Measurements from ENCODE around the gene MAST4. TPM values are rescaled to one million over a fixed set of nuclear protein-coding genes. Genes with fewer than 3 reads are reported as not detected.
A peak's percentile ranks its signal among the peaks of the same experiment; 100 is the strongest.

Gene MAST4
- total and polyA plus RNA-seq, 2 donors from 2014 or later: 27.3 to 31.4 TPM

DNA sequence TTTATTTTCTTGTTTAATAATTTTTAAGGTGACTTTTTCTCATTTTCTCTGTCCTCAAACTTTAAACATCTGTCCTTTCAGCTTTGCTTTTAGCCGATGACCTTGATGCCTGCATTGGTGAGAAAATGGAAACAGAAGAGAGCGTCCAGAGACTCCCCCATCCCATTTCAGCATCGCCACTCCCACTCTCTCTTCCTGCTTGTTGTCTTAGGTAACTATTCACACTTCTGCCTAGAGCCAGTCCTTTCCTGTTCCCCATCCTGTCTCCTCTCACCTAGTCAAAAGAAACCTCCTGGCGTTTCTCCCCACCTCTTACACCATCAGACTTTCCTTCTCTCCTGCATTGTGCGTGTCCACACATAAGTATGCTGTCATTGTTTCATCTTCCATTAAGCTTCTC is 124.6 kb downstream of the MAST4 start:
- H3K4me3 ChIP-seq (ENCODE audit: low read length in 3 of 3): no peak overlapping the region
- no peaks in the 10 kb centered on the region for H3K9me3 ChIP-seq (ENCODE audit: control insufficient read depth in 2 of 3, insufficient read depth in 1 of 3, low read length in 3 of 3)
- H3K27me3 ChIP-seq (ENCODE audit: control insufficient read depth, insufficient read depth, low read length): no peaks in the 10 kb centered on the region
- intact Hi-C loops (cut with DNase I): no loop called here
- peaks cover 0 to 5% (median 0%) of the 10 kb centered on the region in 3 donors for H3K36me3 ChIP-seq (ENCODE audit: control insufficient read depth in 2 of 3, insufficient read depth in 3 of 3, low read length in 3 of 3)
- DNase-seq (peak in 2 of 5 donors; percentile 44 to 48), FAIRE-seq (no peak)
- H3K4me1 ChIP-seq (ENCODE audit: control insufficient read depth in 2 of 3, insufficient read depth in 2 of 3, low read depth in 1 of 3, low read length in 3 of 3): peaks cover 0 to 2% (median 0%) of the 10 kb centered on the region in 3 donors
- no peak overlapping the region for H3K27ac ChIP-seq (ENCODE audit: low read depth in 2 of 2, low read length in 2 of 2)
- no peak overlapping the region for H3K9ac ChIP-seq (ENCODE audit: low read length in 3 of 3)
- TF ChIP-seq, protein P1, sequence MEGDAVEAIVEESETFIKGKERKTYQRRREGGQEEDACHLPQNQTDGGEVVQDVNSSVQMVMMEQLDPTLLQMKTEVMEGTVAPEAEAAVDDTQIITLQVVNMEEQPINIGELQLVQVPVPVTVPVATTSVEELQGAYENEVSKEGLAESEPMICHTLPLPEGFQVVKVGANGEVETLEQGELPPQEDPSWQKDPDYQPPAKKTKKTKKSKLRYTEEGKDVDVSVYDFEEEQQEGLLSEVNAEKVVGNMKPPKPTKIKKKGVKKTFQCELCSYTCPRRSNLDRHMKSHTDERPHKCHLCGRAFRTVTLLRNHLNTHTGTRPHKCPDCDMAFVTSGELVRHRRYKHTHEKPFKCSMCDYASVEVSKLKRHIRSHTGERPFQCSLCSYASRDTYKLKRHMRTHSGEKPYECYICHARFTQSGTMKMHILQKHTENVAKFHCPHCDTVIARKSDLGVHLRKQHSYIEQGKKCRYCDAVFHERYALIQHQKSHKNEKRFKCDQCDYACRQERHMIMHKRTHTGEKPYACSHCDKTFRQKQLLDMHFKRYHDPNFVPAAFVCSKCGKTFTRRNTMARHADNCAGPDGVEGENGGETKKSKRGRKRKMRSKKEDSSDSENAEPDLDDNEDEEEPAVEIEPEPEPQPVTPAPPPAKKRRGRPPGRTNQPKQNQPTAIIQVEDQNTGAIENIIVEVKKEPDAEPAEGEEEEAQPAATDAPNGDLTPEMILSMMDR (IDR thresholded peaks at IDR 0.05; ENCODE audit: borderline replicate concordance, extremely low read depth, insufficient read depth): no peak

DNA sequence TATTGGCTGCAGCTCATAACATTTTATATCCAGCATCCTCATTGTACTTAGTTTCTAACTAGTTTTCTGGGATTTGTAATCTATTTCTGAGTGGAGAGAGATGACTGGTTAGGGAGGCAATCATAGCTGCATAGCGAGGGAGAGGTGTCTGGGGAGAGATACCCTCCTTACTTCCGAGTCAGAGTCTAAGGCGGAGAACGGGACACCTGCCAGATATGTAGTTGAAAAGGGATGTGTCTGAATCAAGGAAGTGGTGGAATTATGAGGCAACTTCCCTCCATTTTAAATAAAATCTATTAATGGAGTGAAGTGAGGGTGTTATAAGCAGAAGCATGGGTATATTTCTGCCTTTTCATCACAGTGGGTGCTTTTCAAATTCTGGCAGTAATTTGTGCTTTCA is 126.5 kb downstream of the MAST4 start:
- H3K36me3 ChIP-seq (ENCODE audit: control insufficient read depth in 2 of 3, insufficient read depth in 3 of 3, low read length in 3 of 3): peaks cover 0 to 5% (median 0%) of the 10 kb centered on the region in 3 donors
- TF ChIP-seq, protein P1 (IDR thresholded peaks at IDR 0.05; ENCODE audit: borderline replicate concordance, extremely low read depth, insufficient read depth): no peak
- H3K27ac ChIP-seq (ENCODE audit: low read depth in 2 of 2, low read length in 2 of 2): no peak overlapping the region
- H3K9me3 ChIP-seq (ENCODE audit: control insufficient read depth in 2 of 3, insufficient read depth in 1 of 3, low read length in 3 of 3): no peaks in the 10 kb centered on the region
- DNase-seq (no peak), FAIRE-seq (no peak)
- no peak overlapping the region for H3K4me3 ChIP-seq (ENCODE audit: low read length in 3 of 3)
- H3K27me3 ChIP-seq (ENCODE audit: control insufficient read depth, insufficient read depth, low read length): no peaks in the 10 kb centered on the region
- no peak overlapping the region for H3K9ac ChIP-seq (ENCODE audit: low read length in 3 of 3)
- intact Hi-C loops (cut with DNase I): no loop called here
- peaks cover 0 to 2% (median 0%) of the 10 kb centered on the region in 3 donors for H3K4me1 ChIP-seq (ENCODE audit: control insufficient read depth in 2 of 3, insufficient read depth in 2 of 3, low read depth in 1 of 3, low read length in 3 of 3)

DNA sequence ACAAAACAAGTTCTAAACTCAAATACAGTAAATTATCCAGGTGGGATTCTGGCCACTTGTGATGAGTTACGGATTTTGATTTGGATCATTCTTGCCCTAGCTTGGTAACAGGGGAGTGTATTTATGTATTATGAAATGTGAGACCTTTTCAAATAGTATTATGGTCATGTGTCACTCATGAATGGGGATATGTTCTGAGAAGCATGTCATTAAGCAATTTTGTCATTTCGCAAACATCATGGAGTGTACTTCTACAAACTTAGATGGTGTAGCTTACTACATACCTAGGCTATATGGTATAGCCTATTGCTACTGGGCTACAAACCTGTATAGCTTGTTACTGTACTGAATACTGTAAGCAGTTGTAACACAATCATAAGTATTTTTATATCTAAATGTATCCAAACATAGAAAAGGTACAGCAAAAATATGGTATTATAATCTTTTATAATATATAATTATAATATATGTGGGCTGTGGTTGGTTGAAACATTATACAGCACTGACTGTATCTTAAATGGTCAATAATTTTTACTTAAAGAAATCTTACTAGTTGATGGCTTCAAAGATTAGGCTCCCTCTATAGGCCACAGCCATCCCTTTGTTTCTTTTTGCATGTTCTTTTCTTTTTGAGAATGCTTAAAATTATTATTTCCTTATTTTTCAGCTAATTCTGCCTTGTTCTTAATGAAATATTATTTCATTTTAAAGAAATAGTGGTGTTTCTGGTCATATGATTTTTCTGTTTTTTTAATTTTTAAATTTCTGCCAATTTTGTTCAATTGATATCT is 128.4 kb downstream of the MAST4 start:
- Histone ChIP-seq H3K9me3 (ENCODE audit: control insufficient read depth in 2 of 3, insufficient read depth in 1 of 3, low read length in 3 of 3) (no peaks in the 10 kb centered on the region), H3K4me3 (ENCODE audit: low read length in 3 of 3) (no peak overlapping the region), H3K27ac (ENCODE audit: low read depth in 2 of 2, low read length in 2 of 2) (no peak overlapping the region), H3K4me1 (ENCODE audit: control insufficient read depth in 2 of 3, insufficient read depth in 2 of 3, low read depth in 1 of 3, low read length in 3 of 3) (no peaks in the 10 kb centered on the region), H3K27me3 (ENCODE audit: control insufficient read depth, insufficient read depth, low read length) (no peaks in the 10 kb centered on the region), H3K9ac (ENCODE audit: low read length in 3 of 3) (no peak overlapping the region), H3K36me3 (ENCODE audit: control insufficient read depth in 2 of 3, insufficient read depth in 3 of 3, low read length in 3 of 3) (peaks cover 0 to 5% (median 0%) of the 10 kb centered on the region in 3 donors)
- TF ChIP-seq, protein P1 (IDR thresholded peaks at IDR 0.05; ENCODE audit: borderline replicate concordance, extremely low read depth, insufficient read depth): no peak
- intact Hi-C loops (cut with DNase I): no loop called here
- DNase-seq (no peak), FAIRE-seq (no peak)
